GM12875 (cell line): ENCODE results near the gene EP300.
"Not testable (repeated sequence)": the region's sequence is repeated elsewhere in the genome, so short reads cannot be mapped to it uniquely, and the experiment has no call there.

Experiments used
- H3K4me3 ChIP-seq: one replicate; pipeline ENCODE4 v1.5.1; 2011; ENCODE audit warnings: low read depth, low read length, control low read depth
- CTCF ChIP-seq: IDR thresholded peaks from 2 replicates; pipeline ENCODE4 v1.5.1; 2011; ENCODE audit warnings: low read depth, mild to moderate bottlenecking, control low read depth, inconsistent platforms, low read length, moderate library complexity, borderline replicate concordance; ENCODE audit not compliant: insufficient read depth

Gene EP300

GRCh38 chr22:41092023-41092817, at the start of gene EP300:
Gene EP300 (plus strand): TSS chr22:41092592. CDS start chr22:41093005, 413 bp downstream.
- 0 out of 2 replicates have a peak, but pooled peaks have one; percentile 13 for TF ChIP-seq CTCF
- peak within 1 kb of the TSS; percentile 98 for H3K4me3 ChIP-seq

GRCh38 chr22:41043722-41044121, 48.7 kb upstream of the EP300 start:
- H3K4me3 ChIP-seq, result no peak overlapping the region
- no peak for TF ChIP-seq CTCF

GRCh38 chr22:41045575-41045974, 46.8 kb upstream of the EP300 start:
- H3K4me3 ChIP-seq, result not testable (repeated sequence)

- no peak overlapping the region for H3K4me3 ChIP-seq
- no peak for TF ChIP-seq CTCF
Observed at GRCh38 chr22:41047801-41048211, 44.6 kb upstream of the EP300 start.

GRCh38 chr22:41048345-41048744, 44.0 kb upstream of the EP300 start:
- H3K4me3 ChIP-seq, result not testable (repeated sequence)

GRCh38 chr22:41048791-41049717, 43.3 kb upstream of the EP300 start:
- no peak overlapping the region for H3K4me3 ChIP-seq
- no peak for TF ChIP-seq CTCF

GRCh38 chr22:41049795-41050194, 42.6 kb upstream of the EP300 start:
- H3K4me3 ChIP-seq, result not testable (repeated sequence)

GRCh38 chr22:41050883-41051282, 41.5 kb upstream of the EP300 start:
- H3K4me3 ChIP-seq, result no peak overlapping the region
- TF ChIP-seq CTCF, result no peak
